Heart right ventricle (tissue), 16 donors: ENCODE measurements around the gene ATP2B2. TPM values are rescaled to one million over a fixed set of nuclear protein-coding genes. Genes with fewer than 3 reads are reported as not detected.

Experiments
- ATAC-seq, 8 donors: fragments of 200-7000 bp; cut with Tn5 transposase; one replicate each; pipeline ENCODE4 v1.9.1; 2020; ENCODE audit warnings: mild to moderate bottlenecking in 8 of 8, moderate library complexity in 8 of 8, moderate number of reproducible peaks in 1 of 8
- DNase-seq, 2 donors: peaks; one replicate each; pipeline ENCODE4 v3.0.0-alpha.2; 2020
- H3K27ac ChIP-seq, 10 donors: fragments of 200-600 bp; sonication (generic) in 2 of 10; one replicate each; pipeline versions ENCODE4 v1.5.0 to v1.8.0; 2020 to 2022; ENCODE audit warnings: mild to moderate bottlenecking in 3 of 10
- H3K27me3 ChIP-seq, 7 donors: fragments of 200-600 bp; one replicate each; pipeline ENCODE4 v1.8.0; 2021 to 2022; ENCODE audit warnings: mild to moderate bottlenecking in 2 of 7
- H3K36me3 ChIP-seq, 9 donors: fragments of 200-600 bp; sonication (generic) in 1 of 9; one replicate each; pipeline versions ENCODE4 v1.5.0 to v1.8.0; 2020 to 2022; ENCODE audit warnings: mild to moderate bottlenecking in 2 of 9
- H3K4me1 ChIP-seq, 9 donors: fragments of 200-600 bp; sonication (generic) in 1 of 9; one replicate each; pipeline versions ENCODE4 v1.5.0 to v1.8.0; 2020 to 2022; ENCODE audit warnings: mild to moderate bottlenecking in 4 of 9
- H3K4me3 ChIP-seq, 10 donors: fragments of 200-600 bp; sonication (generic) in 2 of 10; one replicate each; pipeline versions ENCODE4 v1.5.0 to v1.8.0; 2020 to 2022; ENCODE audit warnings: mild to moderate bottlenecking in 7 of 10, moderate library complexity in 2 of 10
- H3K9me3 ChIP-seq, 11 donors: fragments of 200-600 bp in 10 of 11; sonication (generic) in 2 of 11; one replicate each; pipeline versions ENCODE4 v1.5.0 to v1.8.0; 2013 to 2022; ENCODE audit warnings: mild to moderate bottlenecking in 2 of 11, control low read depth in 1 of 11, moderate library complexity in 1 of 11
- CTCF ChIP-seq, 9 donors: fragments of 200-600 bp; sonication (generic) in 2 of 9; IDR thresholded peaks; one replicate each; pipeline versions ENCODE4 v1.5.0 to v1.8.0; 2021 to 2022; ENCODE audit warnings: antibody characterized with exemption in 9 of 9, mild to moderate bottlenecking in 5 of 9, moderate library complexity in 1 of 9
- WGBS, 2 donors: extraction: QIAGEN DNeasy Blood & Tissue Kit; methylation state at CpG; one replicate each; pipeline ENCODE4 v1.1.7; 2013; ENCODE audit warnings: inconsistent platforms in 1 of 2; 5-methylcytosine and 5-hydroxymethylcytosine counted together
- intact Hi-C, 10 donors: fragments of 100-400 bp; cut with DNase I; formaldehyde crosslinking; loops; one replicate each; pipeline versions ENCODE4 v1.11.1 to v1.14.2; 2022
- polyA plus RNA-seq, 2 donors: library from polyadenylated mRNA; stranded (reverse); fragments of 200-250 nt; gene quantifications; one replicate each; pipeline ENCODE4 v1.2.3, GENCODE V29; 2013
- total RNA-seq, 10 donors: library from RNA; stranded (reverse); fragmentation: NEBNext Ultra II Directional in 3 of 10; extraction: Animal tissue kit (Norgen Biotek cat#: 25700) in 3 of 10; gene quantifications; one replicate each; pipeline versions ENCODE4 v1.2.1 to v1.2.4, GENCODE V29; 2021 to 2023
- donor health status: Arrhythmogenic right ventricular cardiomyopathy.
- donor health status: ischemic (EF 13 %, LVEDD 7.1; RV severe dilation, severe dysfunction).
- donor health status: healthy with polysubstance abuse.
- donor health status: DM: no; HTN: yes; CAD: no.
- donor health status: DM: no; HTN: no; CAD: no.
- donor health status: ischemic (EF 25% LVEDD 6.9; RV normal size, moderate dysfunction).
- donor health status: ischemic (EF 25% LVEDD 5.7; RV mildly dilated, moderate dysfunction).
- donor health status: healthy.
- donor health status: DM: yes; HTN: yes; CAD: no.
- donor health status: Ischemic cardiomyopathy.
- donor health status: ischemic (EF 35%, LVEDD 5.7; RV mildly dilated, moderate dysfunction).
- donor health status: nonischemic (EF 11% LVEDD 7.7; RV severe dilation, severe dysfunction).
- donor health status: DM: yes; HTN: yes; CAD: no.
- donor health status: PGD.
- donor health status: ischemic (EF 29% LVEDD 5.4; RV normal size, mild dysfunction).
- donor health status: nonischemic (EF 23%, LVEDD 6.1; RV moderate dilation, normal function).

Gene ATP2B2
- total and polyA plus RNA-seq, 12 donors: under 0.01 to 0.30 (median 0.11) TPM; not detected in 4

- H3K9me3 ChIP-seq: no peaks in the 10 kb centered on the region
- 71 to 74% methylated on average over 15 of the region's 15 CpGs for WGBS, 2 donors
- H3K27me3 ChIP-seq: peaks cover 0 to 7% (median 5%) of the 10 kb centered on the region in 7 donors
- ATAC-seq (no peak), DNase-seq (no peak)
- no peaks in the 10 kb centered on the region for H3K36me3 ChIP-seq
- no peak overlapping the region for H3K27ac ChIP-seq
- no peaks in the 10 kb centered on the region for H3K4me1 ChIP-seq
- intact Hi-C loops: no loop called here
- TF ChIP-seq CTCF (IDR thresholded peaks at IDR 0.05): no peak
- no peak overlapping the region for H3K4me3 ChIP-seq
Observed at GRCh38 chr3:10426346-10427220, 78.8 kb downstream of the ATP2B2 start.

GRCh38 chr3:10423171-10423882, 82.1 kb downstream of the ATP2B2 start:
- DNase-seq (no peak), ATAC-seq (no peak)
- H3K27me3 ChIP-seq: peaks cover 0 to 14% (median 6%) of the 10 kb centered on the region in 7 donors
- H3K27ac ChIP-seq: no peak overlapping the region
- H3K4me3 ChIP-seq: no peak overlapping the region
- intact Hi-C loops: no loop called here
- TF ChIP-seq CTCF (IDR thresholded peaks at IDR 0.05): no peak
- H3K9me3 ChIP-seq: no peaks in the 10 kb centered on the region
- H3K36me3 ChIP-seq: no peaks in the 10 kb centered on the region
- WGBS, 2 donors: 79 to 81% methylated on average over 14 of the region's 14 CpGs
- no peaks in the 10 kb centered on the region for H3K4me1 ChIP-seq

GRCh38 chr3:10421996-10422395, 83.4 kb downstream of the ATP2B2 start:
- no peaks in the 10 kb centered on the region for H3K36me3 ChIP-seq
- no peak for TF ChIP-seq CTCF (IDR thresholded peaks at IDR 0.05)
- H3K27me3 ChIP-seq: peaks cover 0 to 19% (median 6%) of the 10 kb centered on the region in 7 donors
- H3K9me3 ChIP-seq: no peaks in the 10 kb centered on the region
- ATAC-seq (no peak), DNase-seq (no peak)
- 70 to 72% methylated on average over 5 of the region's 5 CpGs for WGBS, 2 donors
- no peak overlapping the region for H3K27ac ChIP-seq
- H3K4me1 ChIP-seq: no peaks in the 10 kb centered on the region
- no peak overlapping the region for H3K4me3 ChIP-seq
- intact Hi-C loops: no loop called here

GRCh38 chr3:10420745-10421475, 84.5 kb downstream of the ATP2B2 start:
- no peaks in the 10 kb centered on the region for H3K36me3 ChIP-seq
- ATAC-seq (no peak), DNase-seq (no peak)
- H3K4me3 ChIP-seq: no peak overlapping the region
- peaks cover 0 to 24% (median 6%) of the 10 kb centered on the region in 7 donors for H3K27me3 ChIP-seq
- no peak overlapping the region for H3K27ac ChIP-seq
- no peaks in the 10 kb centered on the region for H3K4me1 ChIP-seq
- no peaks in the 10 kb centered on the region for H3K9me3 ChIP-seq
- WGBS, 2 donors: 72 to 77% methylated on average over 6 of the region's 6 CpGs
- no peak for TF ChIP-seq CTCF (IDR thresholded peaks at IDR 0.05)
- intact Hi-C loops: no loop called here
